H1 (cell line): ENCODE results near the gene RABEP2. TPM values are rescaled to one million over a fixed set of nuclear protein-coding genes. Genes with fewer than 3 reads are reported as not detected.

Source experiments
- CTCF ChIA-PET: fragments of 300-600 bp; sonication (Branson Sonifier 250); formaldehyde crosslinking; loops from one replicate; lab custom pipeline; 2021; ENCODE audit not compliant: partially characterized antibody; lab: Charles Lee
- POLR2A ChIA-PET: fragments of 300-600 bp; sonication (Branson Sonifier 250); formaldehyde crosslinking; loops from one replicate; lab custom pipeline; 2021; ENCODE audit warnings: inconsistent platforms; ENCODE audit not compliant: partially characterized antibody; lab: Charles Lee
- DNase-seq, 2 experiments: peaks; one replicate each; pipeline versions ENCODE4 v3.0.0 to v3.0.0-alpha.2; 2010 to 2022; ENCODE audit warnings: low spot score in 2 of 2, low read depth in 1 of 2, mixed read lengths in 1 of 2
- FAIRE-seq: peaks from 2 replicates; lab custom pipeline; 2011; peaks lifted over from hg19 to GRCh38; lab: Jason Lieb, UNC
- H2AFZ ChIP-seq: 2 replicates; pipeline ENCODE4 v1.8.1; 2012; ENCODE audit warnings: low read length, inconsistent platforms
- H2AK5ac ChIP-seq: 2 replicates; pipeline ENCODE4 v1.6.1; 2013; ENCODE audit warnings: low read depth, low read length
- H2BK120ac ChIP-seq: replicated peaks from 2 replicates; pipeline ENCODE3; 2013; ENCODE audit warnings: low read depth, low read length, inconsistent platforms
- H2BK12ac ChIP-seq: 2 replicates; pipeline ENCODE4 v1.6.1; 2013; ENCODE audit warnings: low read depth, low read length
- H2BK15ac ChIP-seq: 2 replicates; pipeline ENCODE4 v1.6.1; 2013; ENCODE audit warnings: low read length
- H2BK20ac ChIP-seq: 2 replicates; pipeline ENCODE4 v1.6.1; 2013; ENCODE audit warnings: low read length
- H2BK5ac ChIP-seq: 2 replicates; pipeline ENCODE4 v1.6.1; 2013; ENCODE audit warnings: low read depth, low read length
- H3K14ac ChIP-seq: 2 replicates; pipeline ENCODE4 v1.6.1; 2013; ENCODE audit warnings: inconsistent platforms; ENCODE audit not compliant: insufficient read length
- H3K18ac ChIP-seq: 2 replicates; pipeline ENCODE4 v1.6.1; 2013; ENCODE audit warnings: low read length; ENCODE audit errors: extremely low read depth
- H3K23ac ChIP-seq: 2 replicates; pipeline ENCODE4 v1.6.1; 2013; ENCODE audit warnings: inconsistent platforms; ENCODE audit not compliant: insufficient read length
- H3K23me2 ChIP-seq: 2 replicates; pipeline ENCODE4 v1.6.1; 2013; ENCODE audit warnings: low read depth, low read length
- H3K27ac ChIP-seq: 2 replicates; pipeline ENCODE4 v1.6.1; 2011; ENCODE audit warnings: low read depth, low read length, inconsistent platforms
- H3K27me3 ChIP-seq, 4 experiments: replicated peaks in 1 of 4; 1 replicate in 1 of 4; 2 replicates in 3 of 4; pipeline versions ENCODE4 v1.6.1 to v1.8.1; 2011 to 2013; ENCODE audit warnings: low read length in 3 of 4, mild to moderate bottlenecking in 3 of 4, inconsistent platforms in 2 of 4, mixed read lengths in 2 of 4, moderate library complexity in 1 of 4; ENCODE audit not compliant: control insufficient read depth in 3 of 4, insufficient read depth in 3 of 4; ENCODE audit errors: extremely low read depth in 1 of 4
- H3K36me3 ChIP-seq, 4 experiments: 2 replicates each; pipeline versions ENCODE4 v1.6.1 to v1.8.1; 2011 to 2013; ENCODE audit warnings: mild to moderate bottlenecking in 4 of 4, low read length in 3 of 4, moderate library complexity in 2 of 4, control low read depth in 1 of 4, inconsistent platforms in 1 of 4; ENCODE audit not compliant: insufficient read depth in 4 of 4, control insufficient read depth in 2 of 4
- H3K4ac ChIP-seq: replicated peaks from 2 replicates; pipeline ENCODE3; 2013; ENCODE audit warnings: low read length, low read depth, mixed read lengths, inconsistent platforms; ENCODE audit not compliant: insufficient read length
- H3K4me1 ChIP-seq, 4 experiments: replicated peaks in 1 of 4; 1 replicate in 1 of 4; 2 replicates in 3 of 4; pipeline versions ENCODE4 v1.6.1 to v1.8.1; 2011 to 2013; ENCODE audit warnings: low read length in 3 of 4, inconsistent platforms in 2 of 4, mixed read lengths in 1 of 4; ENCODE audit not compliant: insufficient read depth in 4 of 4, control insufficient read depth in 3 of 4
- H3K4me2 ChIP-seq, 2 experiments: 2 replicates each; pipeline versions ENCODE4 v1.6.1 to v1.8.1; 2011 to 2013; ENCODE audit warnings: low read depth in 2 of 2, low read length in 2 of 2, control low read depth in 1 of 2, inconsistent platforms in 1 of 2, mild to moderate bottlenecking in 1 of 2; ENCODE audit not compliant: insufficient read depth in 1 of 2
- H3K4me3 ChIP-seq, 4 experiments: fragments of 200-600, 300-600 bp in 1 of 4; sonication (generic), shearing (Covaris generic), sonication (Bioruptor Twin) in 1 of 4; 2 replicates each; pipeline versions ENCODE4 v1.5.1 to v1.8.1; 2011 to 2016; ENCODE audit warnings: low read length in 4 of 4, low read depth in 3 of 4, control low read depth in 2 of 4, inconsistent platforms in 2 of 4, mild to moderate bottlenecking in 2 of 4, mixed read lengths in 1 of 4, moderate library complexity in 1 of 4; ENCODE audit not compliant: insufficient read depth in 2 of 4; ENCODE audit errors: extremely low read depth in 1 of 4
- H3K56ac ChIP-seq: replicated peaks from 2 replicates; pipeline ENCODE3; 2013; ENCODE audit warnings: low read depth, mild to moderate bottlenecking, mixed read lengths, low read length, inconsistent platforms; ENCODE audit not compliant: insufficient read length
- H3K79me1 ChIP-seq: 2 replicates; pipeline ENCODE4 v1.6.1; 2013; ENCODE audit warnings: low read depth, low read length, control low read depth
- H3K79me2 ChIP-seq, 2 experiments: 2 replicates each; pipeline versions ENCODE4 v1.6.1 to v1.8.1; 2012 to 2013; ENCODE audit warnings: low read length in 2 of 2, mild to moderate bottlenecking in 2 of 2, inconsistent platforms in 1 of 2; ENCODE audit not compliant: insufficient read depth in 2 of 2, control insufficient read depth in 1 of 2
- H3K9ac ChIP-seq, 4 experiments: replicated peaks in 1 of 4; 1 replicate in 1 of 4; 2 replicates in 3 of 4; pipeline versions ENCODE4 v1.6.1 to v1.8.1; 2011 to 2013; ENCODE audit warnings: low read depth in 3 of 4, low read length in 3 of 4, control low read depth in 2 of 4, mild to moderate bottlenecking in 2 of 4, moderate library complexity in 2 of 4, inconsistent platforms in 1 of 4; ENCODE audit errors: extremely low read depth in 1 of 4
- H3K9me3 ChIP-seq, 2 experiments: 2 replicates each; pipeline versions ENCODE4 v1.6.1 to v1.8.1; 2012 to 2013; ENCODE audit warnings: mild to moderate bottlenecking in 2 of 2, moderate library complexity in 2 of 2, control low read depth in 1 of 2, inconsistent platforms in 1 of 2, low read depth in 1 of 2, low read length in 1 of 2, mixed read lengths in 1 of 2; ENCODE audit not compliant: insufficient read depth in 2 of 2
- H4K20me1 ChIP-seq, 2 experiments: replicated peaks in 1 of 2; 2 replicates each; pipeline versions ENCODE3 to v1.8.1; 2011 to 2013; ENCODE audit warnings: inconsistent platforms in 2 of 2, low read length in 2 of 2, mild to moderate bottlenecking in 1 of 2; ENCODE audit not compliant: insufficient read depth in 2 of 2, control insufficient read depth in 1 of 2
- H4K5ac ChIP-seq: 2 replicates; pipeline ENCODE4 v1.6.1; 2013; ENCODE audit warnings: low read length, low read depth, mixed read lengths, inconsistent platforms; ENCODE audit not compliant: insufficient read length
- H4K8ac ChIP-seq: 2 replicates; pipeline ENCODE4 v1.8.0; 2013; ENCODE audit warnings: mild to moderate bottlenecking, moderate library complexity, low read length, inconsistent platforms; ENCODE audit not compliant: insufficient read depth; ENCODE audit errors: extremely low read depth
- H4K91ac ChIP-seq: replicated peaks from 2 replicates; pipeline ENCODE3; 2013; ENCODE audit warnings: low read length, mixed read lengths, inconsistent platforms; ENCODE audit not compliant: insufficient read length
- ATF3 ChIP-seq: IDR thresholded peaks from 2 replicates; pipeline ENCODE4 v1.6.1; 2011; ENCODE audit warnings: low read depth, mild to moderate bottlenecking, low read length; ENCODE audit not compliant: insufficient read depth
- CHD2 ChIP-seq: IDR thresholded peaks from 2 replicates; pipeline ENCODE4 v1.6.1; 2012; ENCODE audit warnings: low read length, improper control_type of control experiment
- E2F6 ChIP-seq: IDR thresholded peaks from 2 replicates; pipeline ENCODE4 v1.6.1; 2012; ENCODE audit warnings: inconsistent platforms
- JUND ChIP-seq: IDR thresholded peaks from 2 replicates; pipeline ENCODE4 v1.6.1; 2011; ENCODE audit warnings: mild to moderate bottlenecking, improper control_type of control experiment, low read length
- RXRA ChIP-seq: IDR thresholded peaks from 2 replicates; pipeline ENCODE4 v1.6.1; 2011; ENCODE audit warnings: low read depth, mild to moderate bottlenecking, low read length, moderate library complexity; ENCODE audit not compliant: insufficient read depth
- SRF ChIP-seq: IDR thresholded peaks from 2 replicates; pipeline ENCODE4 v1.6.1; 2011; ENCODE audit warnings: mild to moderate bottlenecking, low read depth, low read length, moderate library complexity
- TAF7 ChIP-seq: optimal IDR thresholded peaks from 2 replicates; pipeline ENCODE3; 2011; ENCODE audit warnings: low read depth, mild to moderate bottlenecking, inconsistent platforms, low read length, moderate library complexity, borderline replicate concordance
- TCF12 ChIP-seq: IDR thresholded peaks from 2 replicates; pipeline ENCODE4 v1.6.1; 2011; ENCODE audit warnings: low read depth, mild to moderate bottlenecking, low read length
- WGBS, 2 experiments: shearing (Covaris generic) in 1 of 2; methylation state at CpG; one replicate each; pipeline versions ENCODE4 v1.1.6 to v1.1.7; 2013 to 2015; ENCODE audit warnings: low lambda C conversion rate in 2 of 2, mixed read lengths in 2 of 2, inconsistent platforms in 1 of 2, low coverage in 1 of 2, missing lambda C conversion rate in 1 of 2; ENCODE audit not compliant: insufficient replicate concordance in 2 of 2, insufficient coverage in 1 of 2, insufficient read length in 1 of 2; ENCODE audit errors: extremely low coverage in 1 of 2, missing lambda C conversion rate in 1 of 2; 5-methylcytosine and 5-hydroxymethylcytosine counted together
- polyA plus RNA-seq, 7 experiments: library from polyadenylated mRNA; depleted of rRNA in 3 of 7; stranded (reverse) in 5 of 7; unstranded in 2 of 7; fragments of >200 nt in 5 of 7; fragments of 200-250 nt in 2 of 7; gene quantifications; 1 replicate in 5 of 7; 2 replicates in 1 of 7; 4 replicates in 1 of 7; pipeline versions ENCODE4 v1.2.1 to v1.2.3, GENCODE V29; 2011 to 2013; ENCODE audit warnings: missing spikeins in 2 of 7, mixed read lengths in 2 of 7
- total RNA-seq: library from RNA; stranded (reverse); fragmentation: NEBNext Ultra II Directional; extraction: Animal tissue kit (Norgen Biotek cat#: 25700); gene quantifications from 2 replicates; pipeline ENCODE4 v1.2.1, GENCODE V29; 2021

Gene RABEP2
- total and polyA plus RNA-seq, 2 of the 8 experiments (the other 6 are each of a cell fraction or from before 2014, with no cell fraction given), result 10.4 to 14.9 TPM

- H3K14ac ChIP-seq, result no peak overlapping the region
- no peak overlapping the region for H2BK20ac ChIP-seq
- no peak overlapping the region for H3K56ac ChIP-seq
- no peak overlapping the region for H4K91ac ChIP-seq
- no peaks in the 10 kb centered on the region for H3K23me2 ChIP-seq
- H2BK5ac ChIP-seq, result no peak overlapping the region
- H3K9me3 ChIP-seq, result no peaks in the 10 kb centered on the region
- TF ChIP-seq RXRA, result no peak
- no peak for TF ChIP-seq CHD2
- no peak for TF ChIP-seq SRF
- TF ChIP-seq JUND, result no peak
- no peak for TF ChIP-seq TCF12
- TF ChIP-seq ATF3, result no peak
- no peak for TF ChIP-seq TAF7
- TF ChIP-seq E2F6, result no peak
- H3K4me1 ChIP-seq, result no peaks in the 10 kb centered on the region
- H3K18ac ChIP-seq, result no peak overlapping the region
- no peak overlapping the region for H3K9ac ChIP-seq
- H3K79me2 ChIP-seq, result no peaks in the 10 kb centered on the region
- ChIA-PET POLR2A (interaction anchor here (0.6 to 2.1 kb wide), 4 partner anchors 8 to 131 kb away, joined by 3 to 10 read pairs (median 4); no protein-coding TSS in a partner anchor), CTCF (interaction anchor here (3.3 kb wide), 1 partner anchor 14 kb away, joined by 13 read pairs; no protein-coding TSS in a partner anchor)
- H3K27ac ChIP-seq, result no peak overlapping the region
- H2BK12ac ChIP-seq, result no peak overlapping the region
- no peak overlapping the region for H2BK120ac ChIP-seq
- H3K27me3 ChIP-seq, result no peaks in the 10 kb centered on the region
- no peak overlapping the region for H2BK15ac ChIP-seq
- no peak overlapping the region for H4K5ac ChIP-seq
- no peaks in the 10 kb centered on the region; the same call in 1 of the 2 replicates for H3K79me1 ChIP-seq
- DNase-seq (no peak), FAIRE-seq (no peak)
- peaks cover 11 to 30% (median 23%) of the 10 kb centered on the region in 4 experiments for H3K36me3 ChIP-seq
- H3K23ac ChIP-seq, result no peak overlapping the region
- H4K8ac ChIP-seq, result peak overlapping the region; percentile 25; the same call in 1 of the 2 replicates
- no peak overlapping the region for H3K4me3 ChIP-seq
- no peak overlapping the region for H2AK5ac ChIP-seq
- H4K20me1 ChIP-seq, result peaks cover 0 to 6% of the 10 kb centered on the region in 2 experiments
- WGBS, 2 experiments, result 83% methylated on average over 4 of the region's 4 CpGs; no CpG with 5 or more reads in 1 of the 2 experiments
- no peak overlapping the region for H3K4me2 ChIP-seq
- H3K4ac ChIP-seq, result no peak overlapping the region
- no peak overlapping the region for H2AFZ ChIP-seq
Observed at GRCh38 chr16:28967156-28967555, 42.1 kb upstream of the RABEP2 start.
